HS-5 (cell line): ENCODE measurements around the gene PDIA2.
"Not testable (repeated sequence)": the region's sequence is repeated elsewhere in the genome, so short reads cannot be mapped to it uniquely, and the experiment has no call there.

Source experiments
- DNase-seq: peaks from one replicate; pipeline ENCODE4 v3.0.0-alpha.2; 2012; ENCODE audit warnings: low read depth

Gene PDIA2, protein sequence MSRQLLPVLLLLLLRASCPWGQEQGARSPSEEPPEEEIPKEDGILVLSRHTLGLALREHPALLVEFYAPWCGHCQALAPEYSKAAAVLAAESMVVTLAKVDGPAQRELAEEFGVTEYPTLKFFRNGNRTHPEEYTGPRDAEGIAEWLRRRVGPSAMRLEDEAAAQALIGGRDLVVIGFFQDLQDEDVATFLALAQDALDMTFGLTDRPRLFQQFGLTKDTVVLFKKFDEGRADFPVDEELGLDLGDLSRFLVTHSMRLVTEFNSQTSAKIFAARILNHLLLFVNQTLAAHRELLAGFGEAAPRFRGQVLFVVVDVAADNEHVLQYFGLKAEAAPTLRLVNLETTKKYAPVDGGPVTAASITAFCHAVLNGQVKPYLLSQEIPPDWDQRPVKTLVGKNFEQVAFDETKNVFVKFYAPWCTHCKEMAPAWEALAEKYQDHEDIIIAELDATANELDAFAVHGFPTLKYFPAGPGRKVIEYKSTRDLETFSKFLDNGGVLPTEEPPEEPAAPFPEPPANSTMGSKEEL

DNA sequence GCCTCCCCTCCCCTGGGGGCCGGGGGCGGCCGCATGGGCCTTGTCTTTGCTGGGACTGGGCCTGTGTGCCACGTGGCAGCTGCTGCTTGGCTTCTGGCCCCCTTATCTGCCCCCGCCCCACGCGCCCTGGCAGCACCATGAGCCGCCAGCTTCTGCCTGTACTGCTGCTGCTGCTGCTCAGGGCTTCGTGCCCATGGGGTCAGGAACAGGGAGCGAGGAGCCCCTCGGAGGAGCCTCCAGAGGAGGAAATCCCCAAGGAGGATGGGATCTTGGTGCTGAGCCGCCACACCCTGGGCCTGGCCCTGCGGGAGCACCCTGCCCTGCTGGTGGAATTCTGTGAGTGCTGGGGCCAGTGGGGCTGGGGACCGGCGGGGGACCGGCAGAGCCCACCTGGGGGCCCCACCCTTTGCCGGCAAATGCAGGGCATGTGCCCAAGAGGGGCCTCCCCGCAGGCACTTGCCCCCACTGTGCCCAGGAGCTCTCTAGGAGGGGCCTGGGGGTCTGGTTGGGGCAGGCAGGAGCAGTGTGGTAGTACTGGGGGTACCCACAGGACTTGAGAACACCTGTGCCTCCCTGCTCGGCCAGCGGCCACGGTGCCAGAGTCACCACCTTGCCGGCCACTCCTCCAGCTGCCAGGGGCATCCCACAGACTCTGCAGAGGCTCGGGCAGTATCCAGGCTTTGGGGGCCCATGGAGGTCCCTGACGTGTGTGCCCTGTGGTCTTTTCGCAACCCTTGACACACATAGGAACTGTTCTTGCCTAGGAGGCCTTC lies at the start of gene PDIA2:
Gene PDIA2, plus strand, starts transcription at position 132 of the 773 bp plus-strand sequence. Its CDS starts 6 bp downstream, at position 138.
- no peak for DNase-seq

DNA sequence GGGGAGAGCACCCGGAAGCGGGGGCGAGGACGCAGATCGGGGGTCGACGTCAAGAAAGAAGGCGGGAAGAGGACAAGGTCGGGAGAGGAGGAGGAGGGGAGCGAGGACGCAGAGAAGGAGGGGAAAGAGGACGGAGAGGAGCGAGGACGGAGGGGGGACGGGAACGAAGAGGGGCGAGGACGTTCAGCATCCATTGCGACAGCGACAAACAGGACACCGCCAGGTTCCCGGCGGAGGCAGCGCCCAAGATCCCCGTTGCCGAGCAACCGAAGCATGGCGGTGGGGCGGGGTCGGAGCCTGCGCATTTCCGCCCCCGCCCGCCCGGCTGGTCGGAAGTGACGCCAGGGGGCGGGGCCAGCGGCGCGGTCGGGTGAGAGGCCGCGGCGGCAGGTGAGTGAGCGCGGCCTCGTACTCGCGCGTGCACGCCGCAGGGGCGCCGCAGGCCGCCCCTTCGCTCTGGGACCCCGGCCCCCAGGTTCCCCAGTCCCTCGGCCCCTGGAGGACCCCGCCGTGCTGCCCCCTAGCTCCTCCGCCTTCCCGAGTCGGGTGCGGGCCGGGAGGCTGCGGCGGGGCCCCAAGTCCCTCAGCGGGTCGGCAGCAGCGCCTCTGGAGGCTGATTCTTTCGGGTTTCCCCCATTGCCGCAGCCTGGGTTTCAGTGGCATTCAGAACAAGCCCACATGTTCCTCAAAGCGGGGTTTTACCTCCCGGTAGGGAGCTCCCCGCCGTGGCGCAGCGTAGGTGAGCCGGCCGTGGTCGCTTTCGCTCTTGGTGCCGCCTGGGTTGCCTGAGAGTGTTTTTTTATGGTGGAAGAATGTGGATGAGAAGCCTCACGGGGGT lies 48.3 kb upstream of the PDIA2 start, which contains the start of gene FAM234A:
Gene FAM234A, plus strand, starts transcription at position 354 of the 838 bp plus-strand sequence. CDS start 19,593 bp downstream, outside the sequence.
- peak; percentile 70 for DNase-seq

DNA sequence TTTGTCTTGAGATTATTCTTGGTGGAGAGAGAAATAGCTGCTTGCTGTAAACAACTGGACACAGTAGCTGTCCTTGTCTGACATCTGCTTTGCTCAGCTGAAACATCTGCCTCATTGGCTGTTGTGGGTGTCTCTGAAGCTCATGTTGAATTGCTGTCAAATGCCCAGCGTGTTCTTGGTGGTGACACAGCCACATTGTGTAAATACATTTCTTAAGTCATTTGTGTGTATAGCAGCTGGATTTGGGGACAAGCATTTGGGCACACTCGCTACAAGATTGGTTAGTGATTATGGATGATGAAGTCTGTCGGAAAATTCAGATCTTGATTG lies 43.1 kb upstream of the PDIA2 start:
- no peak for DNase-seq

DNA sequence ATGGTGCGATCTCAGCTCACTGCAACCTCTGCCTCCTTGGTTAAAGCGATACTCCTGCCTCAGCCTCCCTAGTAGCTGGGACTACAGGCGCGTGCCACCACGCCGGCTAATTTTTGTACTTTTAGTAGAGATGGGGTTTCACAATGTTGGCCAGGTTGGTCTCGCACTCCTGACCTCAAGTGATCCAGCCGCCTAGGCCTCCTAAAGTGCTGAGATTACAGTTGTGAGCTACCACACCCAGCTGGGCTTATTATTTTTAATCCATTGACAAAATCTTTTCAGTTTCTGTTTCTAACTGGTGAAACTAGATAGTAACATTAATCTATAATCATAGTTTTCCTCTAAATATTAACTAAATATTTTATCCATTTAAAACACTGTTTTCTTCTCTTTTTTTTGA lies 42.4 kb upstream of the PDIA2 start:
- DNase-seq, result no peak

DNA sequence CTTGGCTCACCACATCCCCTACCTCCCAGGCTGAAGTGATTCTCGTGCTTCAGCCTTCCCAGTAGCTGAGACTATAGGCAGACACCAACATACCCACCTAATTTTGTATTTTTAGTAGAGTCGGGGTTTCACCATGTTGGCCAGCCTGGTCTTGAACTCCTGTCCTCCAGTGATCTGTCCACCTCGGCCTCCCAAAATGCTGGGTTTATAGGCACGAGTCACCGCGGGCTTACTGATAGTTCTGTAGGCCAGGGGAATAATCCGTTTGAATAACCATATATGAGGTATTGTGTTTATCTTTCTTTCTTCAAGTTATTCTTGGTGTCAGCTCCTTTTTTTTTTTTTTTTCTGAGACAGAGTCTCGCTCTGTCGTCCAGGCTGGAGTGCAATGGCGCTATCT lies 40.7 kb upstream of the PDIA2 start:
- no peak for DNase-seq

DNA sequence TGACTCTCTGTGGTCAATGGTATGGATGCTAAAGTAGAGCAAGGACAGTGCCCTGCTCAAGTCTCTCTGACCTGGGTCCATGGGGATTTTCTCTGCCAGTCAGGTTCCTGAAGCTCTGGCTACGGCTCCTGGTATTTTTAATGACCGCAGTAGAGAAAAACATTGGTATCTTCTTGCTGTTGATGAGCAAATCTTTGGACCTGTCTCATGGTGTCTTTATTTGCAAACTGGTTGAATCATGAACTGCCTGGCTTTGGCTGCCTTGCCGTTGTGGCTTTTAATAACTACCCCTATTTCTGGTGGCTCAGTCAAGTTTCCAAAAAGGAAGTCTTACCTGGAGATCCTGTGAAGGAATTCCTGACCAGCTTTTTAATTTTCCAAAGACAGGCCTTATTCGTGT lies 39.6 kb upstream of the PDIA2 start:
- DNase-seq, result no peak

DNA sequence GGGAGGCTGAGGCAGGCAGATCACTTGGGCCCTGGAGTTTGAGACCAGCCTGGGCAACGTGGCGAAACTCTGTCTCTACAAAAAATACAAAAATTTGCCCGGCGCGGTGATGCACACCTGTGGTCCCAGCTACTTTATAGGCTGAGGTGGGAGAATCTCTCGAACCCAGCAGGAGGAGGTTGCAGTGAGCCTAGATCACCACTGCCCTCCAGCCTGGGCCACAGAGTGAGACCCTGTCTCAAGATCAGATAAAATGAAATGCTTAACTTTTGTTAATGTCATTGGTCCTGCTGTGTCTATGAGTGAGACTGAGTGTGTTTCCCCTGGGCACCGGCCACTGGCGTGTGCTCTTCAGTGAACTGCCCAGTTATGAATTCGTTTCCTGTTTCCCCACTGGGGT lies 37.9 kb upstream of the PDIA2 start:
- no peak for DNase-seq

DNA sequence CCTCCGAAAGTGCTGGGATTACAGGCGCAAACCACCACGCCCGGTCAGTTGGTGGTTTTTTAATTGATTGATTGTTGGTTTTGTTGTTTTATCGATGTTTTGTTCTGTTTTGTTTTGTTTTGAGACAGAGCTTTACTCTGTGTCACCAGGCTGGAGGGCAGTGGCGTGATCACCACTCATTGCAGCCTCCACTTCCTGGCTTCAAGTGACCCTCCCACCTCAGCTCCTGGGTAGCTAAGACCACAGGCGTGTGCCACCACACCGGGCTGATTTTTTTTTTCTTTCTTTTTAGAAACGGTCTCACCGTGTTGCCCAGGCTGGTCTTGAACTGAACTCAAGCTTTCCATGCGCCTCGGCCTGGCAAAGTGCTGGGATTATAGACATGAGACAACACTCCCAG lies 35.9 kb upstream of the PDIA2 start:
- DNase-seq, result no peak

DNA sequence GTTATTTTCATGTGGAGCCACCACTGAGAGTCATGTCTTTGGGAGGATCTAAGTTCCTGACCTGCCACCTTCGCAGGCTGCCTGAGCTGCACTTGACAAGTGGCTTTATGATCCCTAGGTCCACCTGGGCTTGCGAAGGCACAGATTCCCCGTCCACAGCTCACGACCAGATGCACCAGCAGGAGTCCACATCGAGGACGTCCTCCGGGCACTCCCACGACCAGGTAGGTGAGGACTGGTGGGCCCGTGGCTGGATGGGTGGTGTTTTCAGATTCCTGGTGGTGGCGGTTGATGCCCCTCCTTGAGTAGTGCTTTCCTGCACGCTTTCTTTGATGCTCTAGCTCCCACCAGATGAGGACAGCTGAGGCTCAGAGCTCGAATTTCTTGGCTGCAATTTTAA lies 33.5 kb upstream of the PDIA2 start:
- DNase-seq, result no peak

DNA sequence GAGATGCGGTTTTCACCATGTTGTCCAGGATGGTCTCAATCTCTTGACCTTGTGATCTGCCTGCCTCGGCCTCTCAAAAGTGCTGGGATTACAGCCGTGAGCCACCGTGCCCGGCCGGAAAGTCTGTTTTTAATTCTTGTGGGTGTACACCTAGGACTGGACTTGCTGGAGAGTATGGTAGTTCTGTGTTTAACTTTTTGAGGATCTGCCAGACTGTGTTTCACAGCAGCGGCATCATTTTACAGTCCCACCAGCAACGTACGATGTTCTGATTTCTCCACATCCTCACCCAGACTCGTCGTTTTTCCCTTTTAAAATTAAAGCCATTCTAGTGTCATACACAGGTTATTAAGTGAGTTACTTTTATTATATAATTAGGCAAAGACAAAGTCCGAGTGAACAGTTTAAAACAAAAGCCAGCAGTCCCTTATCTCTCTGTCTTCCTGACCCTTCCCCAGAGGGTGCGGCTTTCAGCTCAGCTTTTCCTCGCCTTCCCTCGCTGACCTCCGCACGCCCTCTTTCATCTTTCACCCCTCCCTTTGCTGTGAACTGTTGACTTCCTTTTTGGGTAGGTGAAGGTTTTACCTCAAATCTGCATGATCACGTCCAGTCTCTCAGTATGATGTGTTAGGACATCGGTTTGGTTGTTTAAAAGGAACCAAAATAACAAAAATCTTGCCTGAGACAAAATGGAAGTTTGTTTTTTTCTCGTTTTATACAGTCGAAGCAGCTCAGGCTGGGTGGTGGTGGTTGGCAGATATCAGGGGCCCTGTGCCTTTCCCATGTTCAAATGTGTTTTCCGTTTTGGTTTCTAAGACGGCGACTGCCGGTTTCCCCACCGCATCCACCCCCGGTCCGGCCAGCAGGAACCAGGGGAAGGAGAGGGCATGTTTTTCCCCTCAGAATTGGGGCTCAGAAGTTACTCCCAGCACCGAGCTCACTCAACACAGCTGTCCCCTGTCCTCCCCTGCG lies 30.3 kb upstream of the PDIA2 start:
- no peak for DNase-seq

DNA sequence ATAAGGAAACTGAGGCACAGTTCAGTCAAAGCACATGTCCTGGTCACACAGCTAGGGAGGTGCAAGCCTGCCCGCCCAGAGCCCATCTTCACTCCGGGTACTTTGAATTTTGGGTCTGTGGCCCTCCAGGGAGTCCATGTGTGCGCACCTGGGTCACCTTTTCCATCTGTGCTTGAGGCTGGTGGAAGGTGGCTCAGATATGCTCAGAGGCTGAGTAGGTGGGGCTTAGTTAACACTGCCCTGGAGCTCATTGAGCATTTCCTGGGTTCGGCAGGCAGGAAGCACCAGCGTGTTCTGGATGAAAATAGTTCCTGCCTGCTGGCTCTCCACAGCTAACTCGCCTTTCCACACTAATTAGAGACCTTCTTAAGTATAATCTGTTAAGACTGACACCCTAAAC lies 29.1 kb upstream of the PDIA2 start:
- no peak for DNase-seq

DNA sequence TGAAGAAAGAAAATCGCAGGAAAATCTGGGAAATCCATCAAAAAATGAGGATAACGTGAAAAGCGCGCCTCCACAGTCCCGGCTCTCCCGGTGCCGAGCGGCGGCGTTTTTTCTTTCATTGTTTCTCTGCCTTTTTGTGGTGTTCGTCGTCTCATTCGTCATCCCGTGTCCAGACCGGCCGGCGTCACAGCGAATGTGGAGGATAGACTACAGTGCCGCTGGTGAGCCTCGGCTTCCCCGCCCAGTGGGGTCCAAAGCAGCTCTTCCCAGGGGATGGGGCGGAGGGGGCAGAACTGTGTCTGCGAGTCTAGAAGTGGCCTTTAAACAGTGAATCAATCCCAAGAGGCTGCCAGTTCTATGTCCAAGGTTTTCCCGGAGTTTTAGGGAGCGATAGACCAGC lies 28.5 kb upstream of the PDIA2 start:
- DNase-seq, result no peak

DNA sequence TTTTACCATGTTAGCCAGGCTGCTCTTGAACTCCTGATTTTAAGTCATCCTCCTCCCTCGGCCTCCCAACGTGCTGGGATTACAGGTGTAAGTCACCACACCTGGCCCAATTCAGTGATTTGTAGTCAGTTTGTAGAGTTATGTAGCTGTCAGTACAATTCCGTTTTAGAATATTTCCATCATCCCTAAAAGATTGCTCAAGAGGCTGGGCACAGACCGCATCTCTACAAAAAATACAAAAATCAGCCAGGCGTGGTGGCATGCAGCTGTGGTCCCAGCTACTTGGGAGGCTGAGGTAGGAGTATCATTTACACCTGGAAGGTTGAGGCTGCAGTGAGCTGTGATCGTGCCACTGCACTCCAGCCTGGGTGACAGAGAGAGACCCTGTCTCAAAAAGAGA lies 27.8 kb upstream of the PDIA2 start:
- no peak for DNase-seq

DNA sequence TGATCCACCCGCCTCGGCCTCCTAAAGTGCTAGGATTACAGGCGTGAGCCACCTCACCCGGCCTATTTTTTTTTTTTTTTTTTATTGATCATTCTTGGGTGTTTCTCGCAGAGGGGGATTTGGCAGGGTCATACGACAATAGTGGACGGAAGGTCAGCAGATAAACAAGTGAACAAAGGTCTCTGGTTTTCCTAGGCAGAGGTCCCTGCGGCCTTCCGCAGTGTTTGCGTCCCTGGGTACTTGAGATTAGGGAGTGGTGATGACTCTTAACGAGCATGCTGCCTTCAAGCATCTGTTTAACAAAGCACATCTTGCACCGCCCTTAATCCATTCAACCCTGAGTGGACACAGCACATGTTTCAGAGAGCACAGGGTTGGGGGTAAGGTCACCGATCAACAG lies 24.9 kb upstream of the PDIA2 start:
- DNase-seq, result not testable (repeated sequence)

DNA sequence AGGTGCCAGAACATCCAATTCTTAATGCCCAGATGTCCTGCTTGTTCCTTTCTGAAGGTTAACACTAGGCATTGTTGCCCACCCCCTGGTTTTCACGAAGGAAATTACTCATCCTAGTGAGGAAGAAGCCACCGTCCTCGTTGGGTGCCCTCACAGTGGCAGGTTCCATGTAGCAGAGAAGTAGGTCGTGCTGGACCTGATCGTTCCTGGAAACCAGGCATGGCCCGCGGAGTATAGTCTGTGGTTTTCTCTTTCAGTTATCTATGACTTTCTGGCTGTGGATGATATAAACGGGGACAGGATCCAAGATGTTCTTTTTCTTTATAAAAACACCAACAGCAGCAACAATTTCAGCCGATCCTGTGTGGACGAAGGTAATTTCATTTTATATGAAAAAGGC lies 23.7 kb upstream of the PDIA2 start:
- DNase-seq, result no peak

DNA sequence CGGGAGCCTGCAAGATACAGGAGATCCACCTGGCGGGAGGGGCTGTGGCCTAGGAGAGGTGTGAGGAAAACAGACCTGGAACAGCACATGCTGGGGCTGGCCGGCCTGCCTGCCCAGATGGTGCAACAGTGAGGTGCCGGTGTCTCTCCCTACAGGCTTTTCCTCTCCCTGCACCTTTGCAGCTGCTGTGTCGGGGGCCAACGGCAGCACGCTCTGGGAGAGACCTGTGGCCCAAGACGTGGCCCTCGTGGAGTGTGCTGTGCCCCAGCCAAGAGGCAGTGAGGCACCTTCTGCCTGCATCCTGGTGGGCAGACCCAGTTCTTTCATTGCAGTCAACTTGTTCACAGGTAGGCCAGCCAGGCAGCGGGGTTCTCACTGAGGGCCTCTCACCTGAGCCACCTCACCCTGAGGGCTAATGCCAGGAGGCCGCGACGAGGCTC lies 23.1 kb upstream of the PDIA2 start:
- DNase-seq, result no peak

DNA sequence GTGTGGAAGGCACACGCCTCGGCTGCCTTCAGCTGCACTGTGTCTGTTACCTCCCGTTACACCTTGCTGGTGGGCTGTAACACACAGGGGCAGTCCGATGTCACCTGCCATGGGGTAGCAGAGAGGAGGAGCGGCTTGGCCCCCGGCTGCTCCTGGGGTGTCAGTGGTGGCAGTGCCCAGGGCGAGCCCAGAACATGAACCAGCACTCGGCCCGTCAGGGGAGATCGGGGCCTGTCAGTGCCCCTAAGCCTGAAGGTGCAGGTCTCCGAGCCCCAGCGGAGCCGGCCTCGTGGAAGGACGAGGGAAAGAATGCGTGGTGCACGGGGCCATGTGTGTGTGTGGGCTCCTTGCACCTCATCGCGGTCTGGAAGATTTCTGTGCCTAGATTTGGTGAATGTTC lies 22.6 kb upstream of the PDIA2 start:
- no peak for DNase-seq

DNA sequence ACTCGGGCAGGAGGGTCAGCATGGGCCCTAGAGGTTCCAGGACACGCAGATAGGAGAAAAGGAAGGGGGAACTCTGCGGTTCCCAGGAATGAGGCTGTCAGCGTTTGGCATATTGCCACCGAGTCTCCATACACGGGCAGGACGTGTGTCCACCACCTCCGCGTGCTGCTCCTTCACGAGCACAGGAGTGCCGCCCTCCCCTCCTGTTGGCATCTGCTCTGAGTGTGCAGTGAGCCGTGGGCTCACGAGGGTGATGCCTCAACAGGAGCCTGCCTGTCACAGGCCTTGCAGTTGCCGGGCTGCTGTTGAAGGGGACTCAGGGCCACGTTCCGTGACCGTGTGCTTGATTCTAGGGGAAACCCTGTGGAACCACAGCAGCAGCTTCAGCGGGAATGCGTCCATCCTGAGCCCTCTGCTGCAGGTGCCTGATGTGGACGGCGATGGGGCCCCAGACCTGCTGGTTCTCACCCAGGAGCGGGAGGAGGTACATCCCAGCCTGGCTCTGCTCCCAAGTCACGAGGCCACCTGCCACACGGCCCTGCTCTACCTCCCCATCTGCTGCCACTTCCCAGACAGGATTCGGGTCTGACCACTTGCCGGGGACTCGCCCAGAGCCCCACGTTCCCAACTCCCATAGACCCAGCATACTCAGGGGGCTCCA lies 21.8 kb upstream of the PDIA2 start:
- no peak for DNase-seq

DNA sequence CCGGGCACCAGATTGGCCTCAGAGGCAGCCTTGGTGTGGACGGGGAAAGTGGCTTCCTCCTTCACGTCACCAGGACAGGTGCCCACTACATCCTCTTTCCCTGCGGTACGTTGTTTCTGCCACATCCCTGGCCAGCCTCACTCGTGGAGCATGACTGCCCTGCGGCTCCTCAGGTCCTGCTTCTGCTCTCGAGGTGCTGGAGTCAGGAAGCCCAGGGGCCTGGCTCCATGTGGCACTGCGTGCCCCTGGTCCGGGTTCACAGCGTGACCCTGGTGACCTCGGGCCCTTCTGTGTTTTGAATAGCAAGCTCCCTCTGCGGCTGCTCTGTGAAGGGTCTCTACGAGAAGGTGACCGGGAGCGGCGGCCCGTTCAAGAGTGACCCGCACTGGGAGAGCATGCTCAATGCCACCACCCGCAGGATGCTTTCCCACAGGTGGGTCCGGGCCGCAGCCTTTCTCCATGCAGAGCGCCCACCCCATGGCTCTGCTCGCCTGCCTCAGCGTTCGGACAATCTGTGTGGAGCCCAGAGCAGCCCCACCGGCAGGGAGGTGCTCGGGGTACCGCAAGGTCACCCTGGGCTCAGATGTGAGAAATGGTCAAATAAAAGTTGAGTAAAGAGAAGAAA lies 20.7 kb upstream of the PDIA2 start:
- no peak for DNase-seq

DNA sequence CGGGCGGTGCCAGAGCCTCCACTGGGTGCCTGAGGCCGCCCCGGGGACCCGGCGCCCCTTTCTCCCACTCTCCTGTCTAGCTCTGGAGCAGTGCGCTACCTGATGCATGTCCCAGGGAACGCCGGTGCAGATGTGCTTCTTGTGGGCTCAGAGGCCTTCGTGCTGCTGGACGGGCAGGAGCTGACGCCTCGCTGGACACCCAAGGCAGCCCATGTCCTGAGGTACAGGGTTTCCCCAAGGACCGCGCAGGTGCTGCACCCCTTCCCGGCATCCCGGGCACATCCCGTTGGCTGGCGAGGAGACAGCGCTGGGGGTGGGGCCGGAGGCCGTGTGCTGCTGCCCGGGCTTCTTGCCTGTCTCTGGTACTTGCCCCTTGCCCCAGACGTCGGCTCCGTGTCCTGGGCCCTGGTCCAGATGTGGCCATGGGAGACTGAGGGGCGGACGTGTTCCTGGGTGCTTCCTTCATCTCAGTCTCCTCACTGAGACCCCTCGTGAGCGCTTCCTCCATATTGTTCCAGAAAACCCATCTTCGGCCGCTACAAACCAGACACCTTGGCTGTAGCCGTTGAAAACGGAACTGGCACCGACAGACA lies 19.7 kb upstream of the PDIA2 start:
- no peak for DNase-seq
